H1 (cell line): ENCODE results near the gene CACNA1D. TPM values are rescaled to one million over a fixed set of nuclear protein-coding genes. Genes with fewer than 3 reads are reported as not detected.

Source experiments
- CTCF ChIA-PET: fragments of 300-600 bp; sonication (Branson Sonifier 250); formaldehyde crosslinking; loops from one replicate; lab custom pipeline; 2021; ENCODE audit not compliant: partially characterized antibody; lab: Charles Lee
- POLR2A ChIA-PET: fragments of 300-600 bp; sonication (Branson Sonifier 250); formaldehyde crosslinking; loops from one replicate; lab custom pipeline; 2021; ENCODE audit warnings: inconsistent platforms; ENCODE audit not compliant: partially characterized antibody; lab: Charles Lee
- DNase-seq, 2 experiments: peaks; one replicate each; pipeline versions ENCODE4 v3.0.0 to v3.0.0-alpha.2; 2010 to 2022; ENCODE audit warnings: low spot score in 2 of 2, low read depth in 1 of 2, mixed read lengths in 1 of 2
- FAIRE-seq: peaks from 2 replicates; lab custom pipeline; 2011; peaks lifted over from hg19 to GRCh38; lab: Jason Lieb, UNC
- H2AFZ ChIP-seq: 2 replicates; pipeline ENCODE4 v1.8.1; 2012; ENCODE audit warnings: low read length, inconsistent platforms
- H2AK5ac ChIP-seq: 2 replicates; pipeline ENCODE4 v1.6.1; 2013; ENCODE audit warnings: low read depth, low read length
- H2BK120ac ChIP-seq: replicated peaks from 2 replicates; pipeline ENCODE3; 2013; ENCODE audit warnings: low read depth, low read length, inconsistent platforms
- H2BK12ac ChIP-seq: 2 replicates; pipeline ENCODE4 v1.6.1; 2013; ENCODE audit warnings: low read depth, low read length
- H2BK15ac ChIP-seq: 2 replicates; pipeline ENCODE4 v1.6.1; 2013; ENCODE audit warnings: low read length
- H2BK20ac ChIP-seq: 2 replicates; pipeline ENCODE4 v1.6.1; 2013; ENCODE audit warnings: low read length
- H2BK5ac ChIP-seq: 2 replicates; pipeline ENCODE4 v1.6.1; 2013; ENCODE audit warnings: low read depth, low read length
- H3K14ac ChIP-seq: 2 replicates; pipeline ENCODE4 v1.6.1; 2013; ENCODE audit warnings: inconsistent platforms; ENCODE audit not compliant: insufficient read length
- H3K18ac ChIP-seq: 2 replicates; pipeline ENCODE4 v1.6.1; 2013; ENCODE audit warnings: low read length; ENCODE audit errors: extremely low read depth
- H3K23ac ChIP-seq: 2 replicates; pipeline ENCODE4 v1.6.1; 2013; ENCODE audit warnings: inconsistent platforms; ENCODE audit not compliant: insufficient read length
- H3K23me2 ChIP-seq: 2 replicates; pipeline ENCODE4 v1.6.1; 2013; ENCODE audit warnings: low read depth, low read length
- H3K27ac ChIP-seq: 2 replicates; pipeline ENCODE4 v1.6.1; 2011; ENCODE audit warnings: low read depth, low read length, inconsistent platforms
- H3K27me3 ChIP-seq, 4 experiments: replicated peaks in 1 of 4; 1 replicate in 1 of 4; 2 replicates in 3 of 4; pipeline versions ENCODE4 v1.6.1 to v1.8.1; 2011 to 2013; ENCODE audit warnings: low read length in 3 of 4, mild to moderate bottlenecking in 3 of 4, inconsistent platforms in 2 of 4, mixed read lengths in 2 of 4, moderate library complexity in 1 of 4; ENCODE audit not compliant: control insufficient read depth in 3 of 4, insufficient read depth in 3 of 4; ENCODE audit errors: extremely low read depth in 1 of 4
- H3K36me3 ChIP-seq, 4 experiments: 2 replicates each; pipeline versions ENCODE4 v1.6.1 to v1.8.1; 2011 to 2013; ENCODE audit warnings: mild to moderate bottlenecking in 4 of 4, low read length in 3 of 4, moderate library complexity in 2 of 4, control low read depth in 1 of 4, inconsistent platforms in 1 of 4; ENCODE audit not compliant: insufficient read depth in 4 of 4, control insufficient read depth in 2 of 4
- H3K4ac ChIP-seq: replicated peaks from 2 replicates; pipeline ENCODE3; 2013; ENCODE audit warnings: low read length, low read depth, mixed read lengths, inconsistent platforms; ENCODE audit not compliant: insufficient read length
- H3K4me1 ChIP-seq, 4 experiments: replicated peaks in 1 of 4; 1 replicate in 1 of 4; 2 replicates in 3 of 4; pipeline versions ENCODE4 v1.6.1 to v1.8.1; 2011 to 2013; ENCODE audit warnings: low read length in 3 of 4, inconsistent platforms in 2 of 4, mixed read lengths in 1 of 4; ENCODE audit not compliant: insufficient read depth in 4 of 4, control insufficient read depth in 3 of 4
- H3K4me2 ChIP-seq, 2 experiments: 2 replicates each; pipeline versions ENCODE4 v1.6.1 to v1.8.1; 2011 to 2013; ENCODE audit warnings: low read depth in 2 of 2, low read length in 2 of 2, control low read depth in 1 of 2, inconsistent platforms in 1 of 2, mild to moderate bottlenecking in 1 of 2; ENCODE audit not compliant: insufficient read depth in 1 of 2
- H3K4me3 ChIP-seq, 4 experiments: fragments of 200-600, 300-600 bp in 1 of 4; sonication (generic), shearing (Covaris generic), sonication (Bioruptor Twin) in 1 of 4; 2 replicates each; pipeline versions ENCODE4 v1.5.1 to v1.8.1; 2011 to 2016; ENCODE audit warnings: low read length in 4 of 4, low read depth in 3 of 4, control low read depth in 2 of 4, inconsistent platforms in 2 of 4, mild to moderate bottlenecking in 2 of 4, mixed read lengths in 1 of 4, moderate library complexity in 1 of 4; ENCODE audit not compliant: insufficient read depth in 2 of 4; ENCODE audit errors: extremely low read depth in 1 of 4
- H3K56ac ChIP-seq: replicated peaks from 2 replicates; pipeline ENCODE3; 2013; ENCODE audit warnings: low read depth, mild to moderate bottlenecking, mixed read lengths, low read length, inconsistent platforms; ENCODE audit not compliant: insufficient read length
- H3K79me1 ChIP-seq: 2 replicates; pipeline ENCODE4 v1.6.1; 2013; ENCODE audit warnings: low read depth, low read length, control low read depth
- H3K79me2 ChIP-seq, 2 experiments: 2 replicates each; pipeline versions ENCODE4 v1.6.1 to v1.8.1; 2012 to 2013; ENCODE audit warnings: low read length in 2 of 2, mild to moderate bottlenecking in 2 of 2, inconsistent platforms in 1 of 2; ENCODE audit not compliant: insufficient read depth in 2 of 2, control insufficient read depth in 1 of 2
- H3K9ac ChIP-seq, 4 experiments: replicated peaks in 1 of 4; 1 replicate in 1 of 4; 2 replicates in 3 of 4; pipeline versions ENCODE4 v1.6.1 to v1.8.1; 2011 to 2013; ENCODE audit warnings: low read depth in 3 of 4, low read length in 3 of 4, control low read depth in 2 of 4, mild to moderate bottlenecking in 2 of 4, moderate library complexity in 2 of 4, inconsistent platforms in 1 of 4; ENCODE audit errors: extremely low read depth in 1 of 4
- H3K9me3 ChIP-seq, 2 experiments: 2 replicates each; pipeline versions ENCODE4 v1.6.1 to v1.8.1; 2012 to 2013; ENCODE audit warnings: mild to moderate bottlenecking in 2 of 2, moderate library complexity in 2 of 2, control low read depth in 1 of 2, inconsistent platforms in 1 of 2, low read depth in 1 of 2, low read length in 1 of 2, mixed read lengths in 1 of 2; ENCODE audit not compliant: insufficient read depth in 2 of 2
- H4K20me1 ChIP-seq, 2 experiments: replicated peaks in 1 of 2; 2 replicates each; pipeline versions ENCODE3 to v1.8.1; 2011 to 2013; ENCODE audit warnings: inconsistent platforms in 2 of 2, low read length in 2 of 2, mild to moderate bottlenecking in 1 of 2; ENCODE audit not compliant: insufficient read depth in 2 of 2, control insufficient read depth in 1 of 2
- H4K5ac ChIP-seq: 2 replicates; pipeline ENCODE4 v1.6.1; 2013; ENCODE audit warnings: low read length, low read depth, mixed read lengths, inconsistent platforms; ENCODE audit not compliant: insufficient read length
- H4K8ac ChIP-seq: 2 replicates; pipeline ENCODE4 v1.8.0; 2013; ENCODE audit warnings: mild to moderate bottlenecking, moderate library complexity, low read length, inconsistent platforms; ENCODE audit not compliant: insufficient read depth; ENCODE audit errors: extremely low read depth
- H4K91ac ChIP-seq: replicated peaks from 2 replicates; pipeline ENCODE3; 2013; ENCODE audit warnings: low read length, mixed read lengths, inconsistent platforms; ENCODE audit not compliant: insufficient read length
- BCL11A ChIP-seq, 2 experiments: IDR thresholded peaks; one replicate each; pipeline ENCODE4 v1.6.1; 2011; ENCODE audit warnings: low read depth in 2 of 2, low read length in 2 of 2, mild to moderate bottlenecking in 2 of 2
- CHD2 ChIP-seq: IDR thresholded peaks from 2 replicates; pipeline ENCODE4 v1.6.1; 2012; ENCODE audit warnings: low read length, improper control_type of control experiment
- HDAC6 ChIP-seq: IDR thresholded peaks from one replicate; pipeline ENCODE4 v1.7.1; 2012; ENCODE audit warnings: low read depth, mild to moderate bottlenecking, inconsistent platforms, low read length, moderate library complexity
- POU5F1 ChIP-seq: IDR thresholded peaks from 2 replicates; pipeline ENCODE4 v1.6.1; 2011; ENCODE audit warnings: low read depth, mild to moderate bottlenecking, low read length, moderate library complexity
- WGBS, 2 experiments: shearing (Covaris generic) in 1 of 2; methylation state at CpG; one replicate each; pipeline versions ENCODE4 v1.1.6 to v1.1.7; 2013 to 2015; ENCODE audit warnings: low lambda C conversion rate in 2 of 2, mixed read lengths in 2 of 2, inconsistent platforms in 1 of 2, low coverage in 1 of 2, missing lambda C conversion rate in 1 of 2; ENCODE audit not compliant: insufficient replicate concordance in 2 of 2, insufficient coverage in 1 of 2, insufficient read length in 1 of 2; ENCODE audit errors: extremely low coverage in 1 of 2, missing lambda C conversion rate in 1 of 2; 5-methylcytosine and 5-hydroxymethylcytosine counted together
- polyA plus RNA-seq, 7 experiments: library from polyadenylated mRNA; depleted of rRNA in 3 of 7; stranded (reverse) in 5 of 7; unstranded in 2 of 7; fragments of >200 nt in 5 of 7; fragments of 200-250 nt in 2 of 7; gene quantifications; 1 replicate in 5 of 7; 2 replicates in 1 of 7; 4 replicates in 1 of 7; pipeline versions ENCODE4 v1.2.1 to v1.2.3, GENCODE V29; 2011 to 2013; ENCODE audit warnings: missing spikeins in 2 of 7, mixed read lengths in 2 of 7
- total RNA-seq: library from RNA; stranded (reverse); fragmentation: NEBNext Ultra II Directional; extraction: Animal tissue kit (Norgen Biotek cat#: 25700); gene quantifications from 2 replicates; pipeline ENCODE4 v1.2.1, GENCODE V29; 2021
- TF ChIP-seq, protein P1 (sequence below): IDR thresholded peaks from 2 replicates; pipeline ENCODE4 v1.6.1; 2012; ENCODE audit warnings: inconsistent platforms
- TF ChIP-seq, protein P2 (sequence below): IDR thresholded peaks from 2 replicates; pipeline ENCODE4 v1.6.1; 2011; ENCODE audit warnings: low read length, improper control_type of control experiment

CACNA1D gene
- total and polyA plus RNA-seq, 2 of the 8 experiments (the other 6 are each of a cell fraction or from before 2014, with no cell fraction given), result 2.0 to 2.9 TPM

DNA sequence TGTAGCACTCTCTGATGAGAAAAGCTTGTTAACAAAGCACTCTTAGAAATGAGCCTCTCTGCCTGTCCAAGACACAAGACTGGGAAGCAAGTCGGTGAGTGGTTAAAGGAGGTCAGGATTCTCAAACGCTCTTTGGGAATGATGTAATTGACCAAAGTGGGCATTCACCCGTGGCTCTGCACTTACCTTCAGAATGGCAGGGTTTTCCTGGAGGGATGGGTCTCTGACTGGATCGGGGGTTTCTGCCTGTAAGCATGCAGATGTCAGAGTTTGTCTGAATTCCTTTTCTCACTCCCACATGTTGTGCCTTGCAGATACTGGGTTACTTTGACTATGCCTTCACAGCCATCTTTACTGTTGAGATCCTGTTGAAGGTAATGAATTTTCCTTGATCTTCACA lies 245.6 kb downstream of the CACNA1D start:
- ChIA-PET POLR2A (no interaction called here), CTCF (interaction anchor here (0.7 to 0.9 kb wide), 2 partner anchors 17 to 25 kb away, joined by 3 read pairs; no protein-coding TSS in a partner anchor)
- Histone ChIP-seq H3K23me2 (no peaks in the 10 kb centered on the region), H2BK15ac (no peak overlapping the region), H3K56ac (no peak overlapping the region), H2AFZ (no peak overlapping the region), H3K18ac (no peak overlapping the region), H4K5ac (no peak overlapping the region), H3K79me1 (no peaks in the 10 kb centered on the region), H3K4me1 (no peaks in the 10 kb centered on the region; a peak in 2 of 7 replicates), H3K27ac (no peak overlapping the region)
- TF ChIP-seq HDAC6, result no peak
- TF ChIP-seq, protein P1, sequence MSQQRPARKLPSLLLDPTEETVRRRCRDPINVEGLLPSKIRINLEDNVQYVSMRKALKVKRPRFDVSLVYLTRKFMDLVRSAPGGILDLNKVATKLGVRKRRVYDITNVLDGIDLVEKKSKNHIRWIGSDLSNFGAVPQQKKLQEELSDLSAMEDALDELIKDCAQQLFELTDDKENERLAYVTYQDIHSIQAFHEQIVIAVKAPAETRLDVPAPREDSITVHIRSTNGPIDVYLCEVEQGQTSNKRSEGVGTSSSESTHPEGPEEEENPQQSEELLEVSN, result no peak
- TF ChIP-seq POU5F1, result no peak
- TF ChIP-seq CHD2, result no peak
- TF ChIP-seq, protein P2, sequence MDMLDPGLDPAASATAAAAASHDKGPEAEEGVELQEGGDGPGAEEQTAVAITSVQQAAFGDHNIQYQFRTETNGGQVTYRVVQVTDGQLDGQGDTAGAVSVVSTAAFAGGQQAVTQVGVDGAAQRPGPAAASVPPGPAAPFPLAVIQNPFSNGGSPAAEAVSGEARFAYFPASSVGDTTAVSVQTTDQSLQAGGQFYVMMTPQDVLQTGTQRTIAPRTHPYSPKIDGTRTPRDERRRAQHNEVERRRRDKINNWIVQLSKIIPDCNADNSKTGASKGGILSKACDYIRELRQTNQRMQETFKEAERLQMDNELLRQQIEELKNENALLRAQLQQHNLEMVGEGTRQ, result no peak
- no peak for TF ChIP-seq BCL11A (IDR thresholded peaks at IDR 0.05; ENCODE audit: low read depth in 2 of 2, low read length in 2 of 2)
- TF ChIP-seq, all 59 proteins: peak for 0
- WGBS, 2 experiments, result 84% methylated on average over 4 of the region's 4 CpGs; no CpG with 5 or more reads in 1 of the 2 experiments
- DNase-seq (no peak), FAIRE-seq (no peak)
- no peak overlapping the region for H2BK20ac ChIP-seq
- no peak overlapping the region for H4K8ac ChIP-seq
- H3K27me3 ChIP-seq, result no peaks in the 10 kb centered on the region; a peak in 1 of 7 replicates
- no peak overlapping the region for H3K9ac ChIP-seq
- no peak overlapping the region for H3K14ac ChIP-seq
- H3K36me3 ChIP-seq, result no peaks in the 10 kb centered on the region
- H3K79me2 ChIP-seq, result no peaks in the 10 kb centered on the region
- no peak overlapping the region for H3K4me3 ChIP-seq
- H4K91ac ChIP-seq, result no peak overlapping the region
- H4K20me1 ChIP-seq, result no peaks in the 10 kb centered on the region
- H2BK120ac ChIP-seq, result no peak overlapping the region
- no peak overlapping the region for H3K23ac ChIP-seq
- H3K4me2 ChIP-seq, result no peak overlapping the region
- H3K4ac ChIP-seq, result no peak overlapping the region
- no peaks in the 10 kb centered on the region for H3K9me3 ChIP-seq
- H2BK12ac ChIP-seq, result no peak overlapping the region
- no peak overlapping the region for H2AK5ac ChIP-seq
- H2BK5ac ChIP-seq, result no peak overlapping the region
